H1 (cell line): ENCODE measurements around the gene TMEM106A. TPM values are rescaled to one million over a fixed set of nuclear protein-coding genes. Genes with fewer than 3 reads are reported as not detected.

ENCODE experiments used
- CEBPB ChIP-seq: IDR thresholded peaks from 2 replicates; pipeline ENCODE4 v1.6.1; 2012; ENCODE audit warnings: low read depth, low read length
- CHD2 ChIP-seq: IDR thresholded peaks from 2 replicates; pipeline ENCODE4 v1.6.1; 2012; ENCODE audit warnings: low read length, improper control_type of control experiment
- CHD7 ChIP-seq: fragments of 300-600 bp; sonication (generic); IDR thresholded peaks from 2 replicates; pipeline ENCODE4 v1.7.1; 2012; ENCODE audit warnings: low read length, moderate library complexity, mild to moderate bottlenecking, inconsistent platforms; ENCODE audit not compliant: insufficient replicate concordance
- HDAC2 ChIP-seq, 2 experiments: fragments of 300-600 bp in 1 of 2; sonication (generic) in 1 of 2; IDR thresholded peaks; 2 replicates each; pipeline ENCODE4 v1.6.1; 2011 to 2012; ENCODE audit warnings: low read depth in 2 of 2, low read length in 2 of 2, mild to moderate bottlenecking in 2 of 2, moderate library complexity in 2 of 2, borderline replicate concordance in 1 of 2, inconsistent platforms in 1 of 2
- JUN ChIP-seq: IDR thresholded peaks from 2 replicates; pipeline ENCODE4 v1.6.1; 2011; ENCODE audit warnings: low read depth, mild to moderate bottlenecking, improper control_type of control experiment, low read length
- KDM5A ChIP-seq: fragments of 200-600 bp; IDR thresholded peaks from 2 replicates; pipeline ENCODE4 v1.7.1; 2012; ENCODE audit warnings: mild to moderate bottlenecking, low read length, inconsistent platforms, mixed read lengths
- RAD21 ChIP-seq, 2 experiments: IDR thresholded peaks in 1 of 2; conservative IDR thresholded peaks in 1 of 2; 2 replicates each; pipeline ENCODE4 v1.6.1; 2011; ENCODE audit warnings: low read depth in 2 of 2, low read length in 2 of 2, improper control_type of control experiment in 1 of 2, inconsistent platforms in 1 of 2, mild to moderate bottlenecking in 1 of 2, moderate library complexity in 1 of 2
- SUZ12 ChIP-seq: fragments of 200-600 bp; sonication (generic); IDR thresholded peaks from 2 replicates; pipeline ENCODE4 v1.6.1; 2012; ENCODE audit warnings: mild to moderate bottlenecking, inconsistent platforms, low read length, moderate library complexity, mixed read lengths
- TAF1 ChIP-seq: IDR thresholded peaks from 2 replicates; pipeline ENCODE4 v1.6.1; 2011; ENCODE audit warnings: mild to moderate bottlenecking, low read depth, low read length
- TBP ChIP-seq: IDR thresholded peaks from 2 replicates; pipeline ENCODE4 v1.6.1; 2011; ENCODE audit warnings: low read depth, low read length, improper control_type of control experiment
- TCF12 ChIP-seq: IDR thresholded peaks from 2 replicates; pipeline ENCODE4 v1.6.1; 2011; ENCODE audit warnings: low read depth, mild to moderate bottlenecking, low read length
- polyA plus RNA-seq, 7 experiments: library from polyadenylated mRNA; depleted of rRNA in 3 of 7; stranded (reverse) in 5 of 7; unstranded in 2 of 7; fragments of >200 nt in 5 of 7; fragments of 200-250 nt in 2 of 7; gene quantifications; 1 replicate in 5 of 7; 2 replicates in 1 of 7; 4 replicates in 1 of 7; pipeline versions ENCODE4 v1.2.1 to v1.2.3, GENCODE V29; 2011 to 2013; ENCODE audit warnings: missing spikeins in 2 of 7, mixed read lengths in 2 of 7
- total RNA-seq: library from RNA; stranded (reverse); fragmentation: NEBNext Ultra II Directional; extraction: Animal tissue kit (Norgen Biotek cat#: 25700); gene quantifications from 2 replicates; pipeline ENCODE4 v1.2.1, GENCODE V29; 2021

Gene TMEM106A
- total and polyA plus RNA-seq, 2 of the 8 experiments (the other 6 are each of a cell fraction or from before 2014, with no cell fraction given): 3.2 to 5.4 TPM

DNA sequence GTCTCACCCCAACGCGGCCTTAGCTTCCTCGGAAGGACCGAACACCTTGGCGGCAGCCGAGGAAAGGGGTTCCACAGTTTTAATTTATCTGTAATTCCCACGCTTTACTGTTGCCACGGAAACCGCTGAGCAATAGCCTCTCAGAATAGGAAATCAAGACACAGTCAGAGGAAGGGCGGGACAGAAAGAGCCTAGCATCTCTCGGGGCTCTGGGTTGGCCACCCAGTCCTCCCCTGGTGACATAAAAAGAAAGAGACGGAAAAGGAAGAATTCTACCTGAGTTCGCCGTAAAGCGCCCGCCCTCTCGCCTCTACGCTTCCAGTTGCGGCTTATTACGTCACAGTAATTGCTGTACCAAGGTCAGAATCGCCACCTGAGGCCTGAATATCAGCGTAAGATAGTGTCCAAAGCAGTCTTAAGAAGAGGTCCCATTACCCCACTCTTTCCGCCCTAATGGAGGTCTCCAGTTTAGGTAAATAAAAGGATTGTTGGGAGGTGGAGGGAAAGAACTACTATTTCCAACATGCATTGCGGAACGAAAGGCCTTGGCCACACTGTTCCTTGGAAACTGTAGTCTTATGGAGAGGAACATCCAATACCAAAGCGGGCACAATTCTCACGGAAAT is 41.4 kb upstream of the TMEM106A start (continued):
- TF ChIP-seq JUN (no peak), HDAC2 (IDR thresholded peaks at IDR 0.05; ENCODE audit: borderline replicate concordance in 1 of 2, low read depth in 2 of 2, low read length in 2 of 2) (peak in 1 of 2 experiments; percentile 85; a peak in 1 of 4 replicates), CHD7 (no peak), RAD21 (IDR thresholded peaks at IDR 0.05 in 1 of 2, conservative IDR thresholded peaks at IDR 0.05 in 1 of 2; ENCODE audit: low read depth in 2 of 2, low read length in 2 of 2) (no peak), TCF12 (no peak), TAF1 (peak; percentile 71; the same call in 1 of the 2 replicates), SUZ12 (no peak), TBP (peak; percentile 14; the same call in 1 of the 2 replicates), KDM5A (0 out of 2 replicates have a peak, but pooled peaks have one; percentile 9), CEBPB (no peak; the same call in 1 of the 2 replicates), CHD2 (no peak)
